PC-3 (cell line): ENCODE results near the gene CNTN1. TPM values are rescaled to one million over a fixed set of nuclear protein-coding genes. Genes with fewer than 3 reads are reported as not detected.

Experiments used
- ATAC-seq: fragments of 200-7000 bp; cut with Tn5 transposase; 2 replicates; pipeline ENCODE4 v1.9.1; 2020; ENCODE audit warnings: mild to moderate bottlenecking, moderate library complexity
- BruUV-seq: library from RNA; stranded (reverse); fragments of 400-500 nt; replicated peaks from 2 replicates; lab custom pipeline; 2021; lab: Mats Ljungman, UMichigan
- CTCF ChIA-PET: fragments of 300-600 bp; sonication (Branson Sonifier 250); formaldehyde crosslinking; loops from one replicate; lab custom pipeline; 2022; ENCODE audit warnings: antibody characterized with exemption; lab: Charles Lee
- POLR2A ChIA-PET: fragments of 300-600 bp; sonication (Branson Sonifier 250); formaldehyde crosslinking; loops from one replicate; lab custom pipeline; 2022; ENCODE audit warnings: antibody characterized with exemption; ENCODE audit not compliant: unreplicated experiment; lab: Charles Lee
- DNase-seq: peaks from one replicate; pipeline ENCODE4 v3.0.0-alpha.2; 2015
- H2AFZ ChIP-seq: fragments of 300-600 bp; sonication (generic); 2 replicates; pipeline ENCODE4 v1.6.0; 2016; ENCODE audit warnings: antibody characterized with exemption, low read length
- H3F3A ChIP-seq: fragments of 300-600 bp; sonication (generic); one replicate; pipeline ENCODE4 v1.6.0; 2017; ENCODE audit warnings: antibody characterized with exemption, low read length, control low read depth, mild to moderate bottlenecking; ENCODE audit not compliant: unreplicated experiment
- H3K27ac ChIP-seq: fragments of 300-600 bp; sonication (generic); 2 replicates; pipeline ENCODE4 v1.5.1; 2016; ENCODE audit warnings: mild to moderate bottlenecking, low read length
- H3K27me3 ChIP-seq: fragments of 300-600 bp; sonication (generic); 2 replicates; pipeline ENCODE4 v1.6.1; 2016; ENCODE audit warnings: low read length, mixed read lengths
- H3K36me3 ChIP-seq: fragments of 300-600 bp; sonication (generic); 2 replicates; pipeline ENCODE4 v1.6.1; 2016; ENCODE audit warnings: low read depth, mixed run types, low read length, mixed read lengths
- H3K4me1 ChIP-seq: fragments of 300-600 bp; sonication (generic); 2 replicates; pipeline ENCODE4 v1.5.1; 2016; ENCODE audit warnings: low read length; ENCODE audit not compliant: insufficient read depth
- H3K4me2 ChIP-seq: fragments of 300-600 bp; sonication (generic); 2 replicates; pipeline ENCODE4 v1.6.0; 2016; ENCODE audit warnings: low read length
- H3K4me3 ChIP-seq: fragments of 300-600 bp; sonication (generic); 2 replicates; pipeline ENCODE4 v1.5.1; 2016; ENCODE audit warnings: mild to moderate bottlenecking, low read length, mixed read lengths
- H3K79me2 ChIP-seq: fragments of 300-600 bp; sonication (generic); 2 replicates; pipeline ENCODE4 v1.6.1; 2017; ENCODE audit warnings: low read length, mixed read lengths
- H3K9ac ChIP-seq: fragments of 300-600 bp; sonication (generic); 2 replicates; pipeline ENCODE4 v1.6.0; 2016; ENCODE audit warnings: mild to moderate bottlenecking, low read length
- H3K9me2 ChIP-seq: fragments of 300-600 bp; sonication (generic); replicated peaks from 2 replicates; pipeline ENCODE4 v1.6.1; 2016; ENCODE audit warnings: mixed run types, low read length, mixed read lengths
- H3K9me3 ChIP-seq: fragments of 300-600 bp; sonication (generic); 2 replicates; pipeline ENCODE4 v1.6.1; 2016; ENCODE audit warnings: low read length, mixed read lengths
- H4K20me1 ChIP-seq: fragments of 300-600 bp; sonication (generic); 2 replicates; pipeline ENCODE4 v1.6.1; 2016; ENCODE audit warnings: low read length, mixed read lengths
- CTCF ChIP-seq: fragments of 300-600 bp; sonication (generic); conservative IDR thresholded peaks from 2 replicates; pipeline ENCODE4 v1.5.1; 2017; ENCODE audit warnings: antibody characterized with exemption, low read depth, mild to moderate bottlenecking, low read length
- EZH2 ChIP-seq: fragments of 300-600 bp; sonication (generic); IDR thresholded peaks from one replicate; pipeline ENCODE4 v1.6.1; 2017; ENCODE audit warnings: antibody characterized with exemption, mild to moderate bottlenecking, low read length; ENCODE audit not compliant: unreplicated experiment
- EZH2phosphoT487 ChIP-seq: fragments of 300-600 bp; sonication (generic); IDR thresholded peaks from 2 replicates; pipeline ENCODE4 v1.6.1; 2018; ENCODE audit warnings: mild to moderate bottlenecking, antibody characterized with exemption, low read length, borderline replicate concordance
- intact Hi-C: fragments of 100-400 bp; cut with micrococcal nuclease; formaldehyde crosslinking; loops from 2 replicates; pipeline ENCODE4 v1.9.0; 2023
- total RNA-seq: library from RNA; depleted of rRNA; stranded (reverse); fragments of >200 nt; gene quantifications from 2 replicates; pipeline ENCODE4 v1.2.3, GENCODE V29; 2014

The CNTN1 gene
- total RNA-seq, 1 experiment from 2014 or later = not detected

- ATAC-seq = no peak
- DNase-seq = no peak
Observed at GRCh38 chr12:40648519-40648918, 43.7 kb upstream of the CNTN1 start.

GRCh38 chr12:40650038-40650704 lies 42.1 kb upstream of the CNTN1 start:
- no TSS peak for BruUV-seq
- H2AFZ ChIP-seq = no peak overlapping the region
- ChIA-PET CTCF (no interaction called here), POLR2A (no interaction called here)
- no peak overlapping the region for H3K9ac ChIP-seq
- H3K79me2 ChIP-seq = no peaks in the 10 kb centered on the region
- no peak overlapping the region for H3K4me3 ChIP-seq
- H3K27ac ChIP-seq = no peak overlapping the region
- no peaks in the 10 kb centered on the region for H3K4me1 ChIP-seq
- ATAC-seq = no peak
- H3K27me3 ChIP-seq = no peaks in the 10 kb centered on the region
- H3K4me2 ChIP-seq = no peak overlapping the region
- TF ChIP-seq EZH2phosphoT487 = no peak
- TF ChIP-seq CTCF = no peak
- no peak for TF ChIP-seq EZH2
- intact Hi-C loops = no loop called here
- no peaks in the 10 kb centered on the region for H3K9me3 ChIP-seq
- H4K20me1 ChIP-seq = no peaks in the 10 kb centered on the region
- no peaks in the 10 kb centered on the region for H3K9me2 ChIP-seq
- no peak for DNase-seq
- no peaks in the 10 kb centered on the region for H3F3A ChIP-seq
- H3K36me3 ChIP-seq = no peaks in the 10 kb centered on the region

More at GRCh38 chr12:40648519-40648918, 43.7 kb upstream of the CNTN1 start:
- intact Hi-C loops = no loop called here
- POLR2A ChIA-PET = no interaction called here
- no peak overlapping the region for H3K4me2 ChIP-seq
- CTCF ChIA-PET = no interaction called here
- H3K9ac ChIP-seq = no peak overlapping the region
- H3F3A ChIP-seq = no peaks in the 10 kb centered on the region
- TF ChIP-seq EZH2 = no peak
- TF ChIP-seq CTCF = no peak
- no peak for TF ChIP-seq EZH2phosphoT487
- BruUV-seq = no TSS peak
- no peaks in the 10 kb centered on the region for H3K4me1 ChIP-seq
- H3K36me3 ChIP-seq = no peaks in the 10 kb centered on the region
- H4K20me1 ChIP-seq = no peaks in the 10 kb centered on the region
- no peak overlapping the region for H3K27ac ChIP-seq
- no peak overlapping the region for H2AFZ ChIP-seq
- no peaks in the 10 kb centered on the region for H3K9me2 ChIP-seq
- H3K4me3 ChIP-seq = no peak overlapping the region
- H3K27me3 ChIP-seq = no peaks in the 10 kb centered on the region
- H3K79me2 ChIP-seq = no peaks in the 10 kb centered on the region
- no peaks in the 10 kb centered on the region for H3K9me3 ChIP-seq

GRCh38 chr12:40655451-40655850 lies 36.8 kb upstream of the CNTN1 start:
- Histone ChIP-seq H3K9ac (no peak overlapping the region), H4K20me1 (no peaks in the 10 kb centered on the region), H3F3A (no peaks in the 10 kb centered on the region), H3K4me1 (no peaks in the 10 kb centered on the region), H3K79me2 (no peaks in the 10 kb centered on the region), H3K27ac (no peak overlapping the region), H3K4me3 (no peak overlapping the region), H3K36me3 (no peaks in the 10 kb centered on the region), H3K9me3 (no peaks in the 10 kb centered on the region), H3K4me2 (no peak overlapping the region), H3K9me2 (no peaks in the 10 kb centered on the region), H2AFZ (no peak overlapping the region), H3K27me3 (no peaks in the 10 kb centered on the region)
- no TSS peak for BruUV-seq
- ChIA-PET POLR2A (no interaction called here), CTCF (no interaction called here)
- DNase-seq (no peak), ATAC-seq (no peak)
- intact Hi-C loops = no loop called here
- TF ChIP-seq EZH2phosphoT487 (no peak), CTCF (no peak), EZH2 (no peak)
